Neural progenitor cell (in vitro differentiated cells): Measurements from ENCODE around the gene DGUOK.

ENCODE experiments used
- EZH2 ChIP-seq: fragments of 200-600 bp; sonication (generic); IDR thresholded peaks from 2 replicates; pipeline ENCODE4 v1.6.1; 2017; ENCODE audit warnings: antibody characterized with exemption, mild to moderate bottlenecking, moderate library complexity
- EZH2phosphoT487 ChIP-seq: fragments of 200-600 bp; sonication (generic); IDR thresholded peaks from 2 replicates; pipeline ENCODE4 v1.6.1; 2017; ENCODE audit warnings: antibody characterized with exemption
- TF ChIP-seq, protein P1 (sequence below): fragments of 200-600 bp; sonication (generic); IDR thresholded peaks from 2 replicates; pipeline ENCODE4 v1.5.1; 2017; ENCODE audit warnings: antibody characterized with exemption, mild to moderate bottlenecking

GRCh38 chr2:73888388-73888787, 38.3 kb upstream of the DGUOK start:
- TF ChIP-seq, protein P1, sequence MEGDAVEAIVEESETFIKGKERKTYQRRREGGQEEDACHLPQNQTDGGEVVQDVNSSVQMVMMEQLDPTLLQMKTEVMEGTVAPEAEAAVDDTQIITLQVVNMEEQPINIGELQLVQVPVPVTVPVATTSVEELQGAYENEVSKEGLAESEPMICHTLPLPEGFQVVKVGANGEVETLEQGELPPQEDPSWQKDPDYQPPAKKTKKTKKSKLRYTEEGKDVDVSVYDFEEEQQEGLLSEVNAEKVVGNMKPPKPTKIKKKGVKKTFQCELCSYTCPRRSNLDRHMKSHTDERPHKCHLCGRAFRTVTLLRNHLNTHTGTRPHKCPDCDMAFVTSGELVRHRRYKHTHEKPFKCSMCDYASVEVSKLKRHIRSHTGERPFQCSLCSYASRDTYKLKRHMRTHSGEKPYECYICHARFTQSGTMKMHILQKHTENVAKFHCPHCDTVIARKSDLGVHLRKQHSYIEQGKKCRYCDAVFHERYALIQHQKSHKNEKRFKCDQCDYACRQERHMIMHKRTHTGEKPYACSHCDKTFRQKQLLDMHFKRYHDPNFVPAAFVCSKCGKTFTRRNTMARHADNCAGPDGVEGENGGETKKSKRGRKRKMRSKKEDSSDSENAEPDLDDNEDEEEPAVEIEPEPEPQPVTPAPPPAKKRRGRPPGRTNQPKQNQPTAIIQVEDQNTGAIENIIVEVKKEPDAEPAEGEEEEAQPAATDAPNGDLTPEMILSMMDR = no peak
- TF ChIP-seq EZH2 (no peak), EZH2phosphoT487 (no peak)
